Transverse colon (tissue), 4 donors: ENCODE results near the gene PIK3C2G. TPM values are rescaled to one million over a fixed set of nuclear protein-coding genes. Genes with fewer than 3 reads are reported as not detected.

Source experiments
- DNase-seq: peaks from one replicate; pipeline ENCODE4 v3.0.0-alpha.2; 2019
- H3K27ac ChIP-seq, 4 donors: fragments of 200-600 bp; sonication (generic); 2 replicates each; pipeline ENCODE4 v1.5.1; 2016 to 2018; ENCODE audit warnings: inconsistent platforms in 4 of 4
- H3K27me3 ChIP-seq: fragments of 200-600 bp; sonication (generic); 2 replicates; pipeline ENCODE4 v1.5.1; 2017; ENCODE audit warnings: inconsistent platforms
- H3K36me3 ChIP-seq, 4 donors: fragments of 200-600 bp; sonication (generic); 2 replicates each; pipeline ENCODE4 v1.5.1; 2017 to 2019; ENCODE audit warnings: inconsistent platforms in 4 of 4
- H3K4me1 ChIP-seq, 4 donors: fragments of 200-600 bp; sonication (generic); 2 replicates each; pipeline ENCODE4 v1.5.1; 2017 to 2020; ENCODE audit warnings: inconsistent platforms in 4 of 4
- H3K4me3 ChIP-seq, 4 donors: fragments of 200-600 bp; sonication (generic); 1 replicate in 1 of 4; 2 replicates in 3 of 4; pipeline versions ENCODE4 v1.5.1 to v1.6.1; 2017 to 2019; ENCODE audit warnings: inconsistent platforms in 4 of 4
- H3K9me3 ChIP-seq, 2 donors: fragments of 200-600 bp; sonication (generic); 2 replicates each; pipeline ENCODE4 v1.5.1; 2017 to 2019; ENCODE audit warnings: inconsistent platforms in 2 of 2
- EP300 ChIP-seq: sonication (generic); formaldehyde crosslinking; IDR thresholded peaks from one replicate; pipeline ENCODE4 v1.6.1; 2017; ENCODE audit warnings: antibody characterized with exemption, low read depth
- POLR2A ChIP-seq: fragments of 450-650 bp; IDR thresholded peaks from one replicate; pipeline ENCODE4 v1.6.1; 2016; ENCODE audit warnings: antibody characterized with exemption, mild to moderate bottlenecking, moderate library complexity
- POLR2AphosphoS5 ChIP-seq, 3 donors: sonication (generic); formaldehyde crosslinking; IDR thresholded peaks; one replicate each; pipeline ENCODE4 v1.6.1; 2016; ENCODE audit warnings: antibody characterized with exemption in 3 of 3
- WGBS, 2 donors: methylation state at CpG; one replicate each; pipeline ENCODE4 v1.1.5; 2018; ENCODE audit warnings: low coverage in 1 of 2; 5-methylcytosine and 5-hydroxymethylcytosine counted together
- in situ Hi-C, 4 donors: fragments of 200-750 bp; cut with MboI; loops; one replicate each; pipeline versions ENCODE4 v1.15.0 to v1.15.1; 2017; ENCODE audit warnings: low sequenced_read_pairs in 3 of 4, low pct_ligation_motif_present in 1 of 4, low pct_unique_long_range_greater_than_20kb in 1 of 4
- intact Hi-C: fragments of 100-400 bp; cut with DNase I; formaldehyde crosslinking; loops from one replicate; pipeline ENCODE4 v1.15.1; 2023; ENCODE audit warnings: low total_unique reads
- total RNA-seq, 4 donors: library from RNA; depleted of rRNA; stranded (reverse); fragments of >200 nt; gene quantifications; one replicate each; pipeline ENCODE4 v1.1.0, GENCODE V29; 2016
- TF ChIP-seq, protein P1 (sequence below), 5 experiments: fragments of 200-600 bp in 3 of 5; fragments of 450-650 bp in 2 of 5; sonication (generic) in 3 of 5; IDR thresholded peaks; 1 replicate in 2 of 5; 2 replicates in 3 of 5; pipeline ENCODE4 v1.5.1; 2016 to 2017; ENCODE audit warnings: antibody characterized with exemption in 5 of 5, inconsistent platforms in 3 of 5, mild to moderate bottlenecking in 2 of 5, moderate library complexity in 1 of 5

PIK3C2G gene
- total RNA-seq, 4 donors from 2014 or later = 0.32 to 2.7 (median 1.1) TPM

DNA sequence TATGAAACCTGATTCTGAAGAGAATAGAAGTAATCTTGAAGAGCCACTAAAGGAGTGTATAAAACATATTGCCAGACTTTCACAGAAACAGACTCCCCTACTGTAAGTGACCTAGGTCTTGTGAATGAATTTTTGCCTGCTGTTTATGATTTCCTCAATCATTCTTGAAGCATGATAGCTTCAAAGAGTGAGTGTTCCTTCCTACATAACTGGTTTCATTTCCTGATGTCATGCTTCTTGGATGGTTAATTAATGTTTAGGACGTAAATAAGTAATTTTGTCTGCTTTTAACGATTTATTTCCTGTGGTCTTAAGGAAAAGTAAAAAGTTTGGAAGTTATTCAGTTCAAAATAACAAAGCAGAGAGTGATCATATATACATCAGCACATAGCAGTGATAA is 129.8 kb downstream of the PIK3C2G start:
- Histone ChIP-seq H3K27me3 (no peaks in the 10 kb centered on the region), H3K9me3 (no peaks in the 10 kb centered on the region), H3K27ac (no peak overlapping the region), H3K4me1 (no peaks in the 10 kb centered on the region), H3K36me3 (no peaks in the 10 kb centered on the region), H3K4me3 (no peak overlapping the region)
- in situ Hi-C loops (no loop called here), intact Hi-C loops (no loop called here)
- no peak for DNase-seq
- 29 to 32% methylated on average over 2 of the region's 2 CpGs for WGBS, 2 donors
- TF ChIP-seq POLR2AphosphoS5 (IDR thresholded peaks at IDR 0.05) (no peak), EP300 (no peak), POLR2A (no peak)
- TF ChIP-seq, protein P1, sequence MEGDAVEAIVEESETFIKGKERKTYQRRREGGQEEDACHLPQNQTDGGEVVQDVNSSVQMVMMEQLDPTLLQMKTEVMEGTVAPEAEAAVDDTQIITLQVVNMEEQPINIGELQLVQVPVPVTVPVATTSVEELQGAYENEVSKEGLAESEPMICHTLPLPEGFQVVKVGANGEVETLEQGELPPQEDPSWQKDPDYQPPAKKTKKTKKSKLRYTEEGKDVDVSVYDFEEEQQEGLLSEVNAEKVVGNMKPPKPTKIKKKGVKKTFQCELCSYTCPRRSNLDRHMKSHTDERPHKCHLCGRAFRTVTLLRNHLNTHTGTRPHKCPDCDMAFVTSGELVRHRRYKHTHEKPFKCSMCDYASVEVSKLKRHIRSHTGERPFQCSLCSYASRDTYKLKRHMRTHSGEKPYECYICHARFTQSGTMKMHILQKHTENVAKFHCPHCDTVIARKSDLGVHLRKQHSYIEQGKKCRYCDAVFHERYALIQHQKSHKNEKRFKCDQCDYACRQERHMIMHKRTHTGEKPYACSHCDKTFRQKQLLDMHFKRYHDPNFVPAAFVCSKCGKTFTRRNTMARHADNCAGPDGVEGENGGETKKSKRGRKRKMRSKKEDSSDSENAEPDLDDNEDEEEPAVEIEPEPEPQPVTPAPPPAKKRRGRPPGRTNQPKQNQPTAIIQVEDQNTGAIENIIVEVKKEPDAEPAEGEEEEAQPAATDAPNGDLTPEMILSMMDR (IDR thresholded peaks at IDR 0.05) = no peak

DNA sequence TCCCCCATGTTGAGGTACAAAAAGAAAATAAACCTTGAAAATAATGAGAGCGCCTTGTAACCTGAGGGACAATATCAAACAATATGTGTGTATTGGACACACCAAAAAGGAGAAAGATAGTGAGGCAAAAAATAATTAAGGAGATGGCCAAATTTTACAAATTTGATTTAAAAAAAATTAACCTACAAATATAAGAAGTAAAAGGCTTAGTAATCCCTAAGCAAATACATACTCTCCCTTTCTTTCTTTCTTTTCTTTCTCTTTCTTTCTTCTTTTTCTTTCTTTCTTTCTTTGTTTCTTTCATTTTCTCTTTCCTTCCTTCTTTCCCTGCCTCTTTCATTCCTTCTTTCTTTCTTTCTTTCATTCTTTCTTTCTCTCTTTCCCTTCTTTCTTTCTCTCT is 133.4 kb downstream of the PIK3C2G start:
- intact Hi-C loops = no loop called here
- no peak overlapping the region for H3K4me3 ChIP-seq
- no peak for DNase-seq
- TF ChIP-seq POLR2AphosphoS5 (IDR thresholded peaks at IDR 0.05) = no peak
- no peak for TF ChIP-seq EP300
- TF ChIP-seq POLR2A = no peak
- TF ChIP-seq, protein P1 (IDR thresholded peaks at IDR 0.05) = no peak
- no peaks in the 10 kb centered on the region for H3K9me3 ChIP-seq
- H3K27ac ChIP-seq = no peak overlapping the region
- in situ Hi-C loops = no loop called here
- no peaks in the 10 kb centered on the region for H3K27me3 ChIP-seq
- no peaks in the 10 kb centered on the region for H3K36me3 ChIP-seq
- no peaks in the 10 kb centered on the region for H3K4me1 ChIP-seq
- 100% methylated on average over 1 of the region's 1 CpG for WGBS, 2 donors

DNA sequence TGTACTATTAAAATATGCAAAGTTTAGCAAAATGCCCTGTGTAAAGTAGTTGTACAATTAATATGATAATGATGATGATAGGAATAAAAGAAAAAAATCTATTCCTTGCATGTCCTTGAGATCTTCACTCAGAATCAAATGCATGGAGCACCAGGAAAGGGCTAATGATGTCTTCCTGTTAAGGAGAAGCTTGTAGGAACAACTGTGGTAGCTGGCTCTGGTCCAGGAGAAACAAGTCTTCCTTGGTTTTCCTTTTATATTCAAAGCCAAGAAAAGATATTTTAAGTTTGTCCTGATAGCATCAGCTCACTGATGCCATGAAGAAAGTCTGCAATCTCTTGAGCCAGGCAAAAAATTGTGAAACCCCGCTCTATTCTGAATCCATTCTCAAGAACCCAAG is 138.9 kb downstream of the PIK3C2G start:
- WGBS, 2 donors = 83 to 90% methylated on average over 1 of the region's 1 CpG
- TF ChIP-seq EP300 (no peak), POLR2A (no peak), POLR2AphosphoS5 (IDR thresholded peaks at IDR 0.05) (no peak)
- TF ChIP-seq, protein P1 (IDR thresholded peaks at IDR 0.05) = no peak
- in situ Hi-C loops = no loop called here

DNA sequence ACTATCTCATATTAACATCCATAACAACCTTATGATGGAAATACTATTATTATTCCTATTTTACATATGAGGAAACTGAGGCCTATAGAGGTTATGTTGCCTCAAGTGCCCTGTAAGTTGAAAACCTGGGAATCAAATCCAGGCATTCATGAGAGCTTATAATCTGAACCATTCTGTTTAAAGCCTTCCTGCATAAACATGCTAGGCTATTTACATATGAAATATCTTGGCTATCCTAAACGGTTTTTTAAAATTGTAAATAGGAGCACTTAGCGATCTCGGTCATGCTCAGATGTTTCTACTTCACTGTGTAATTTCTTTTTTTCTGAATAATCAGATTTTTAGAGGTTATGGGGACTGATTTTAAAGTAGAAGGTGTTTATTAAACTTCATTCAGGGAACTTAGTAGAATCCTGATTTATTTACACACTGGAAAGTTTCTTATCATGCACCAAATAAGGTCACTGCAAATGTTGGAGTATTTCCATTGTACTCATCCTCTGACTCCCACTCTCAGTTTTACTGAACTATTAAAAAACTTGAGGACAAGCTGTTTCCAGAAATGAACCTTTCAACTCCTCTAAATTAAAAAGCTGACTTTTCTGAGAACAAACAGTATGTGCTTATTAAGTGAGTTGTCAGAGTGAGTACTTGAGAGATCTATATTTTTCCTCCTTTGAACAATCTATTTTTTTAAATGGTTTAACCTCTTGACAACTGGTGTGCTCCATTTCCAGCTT is 141.7 kb downstream of the PIK3C2G start:
- intact Hi-C loops = no loop called here
- peak overlapping the region in 1 of 4 donors; percentile 9 for H3K27ac ChIP-seq
- TF ChIP-seq, protein P1 (IDR thresholded peaks at IDR 0.05) = no peak
- no peak for TF ChIP-seq EP300
- no peak for TF ChIP-seq POLR2A
- H3K36me3 ChIP-seq = no peaks in the 10 kb centered on the region
- H3K4me3 ChIP-seq = no peak overlapping the region
- no peaks in the 10 kb centered on the region for H3K27me3 ChIP-seq
- no peaks in the 10 kb centered on the region for H3K9me3 ChIP-seq
- no peak for DNase-seq
- no peaks in the 10 kb centered on the region for H3K4me1 ChIP-seq
- 72 to 74% methylated on average over 3 of the region's 3 CpGs for WGBS, 2 donors
- in situ Hi-C loops = no loop called here

More for the DNA sequence above, 138.9 kb downstream of the PIK3C2G start:
- Histone ChIP-seq H3K36me3 (no peaks in the 10 kb centered on the region), H3K27ac (no peak overlapping the region), H3K4me1 (no peaks in the 10 kb centered on the region), H3K27me3 (no peaks in the 10 kb centered on the region), H3K4me3 (no peak overlapping the region), H3K9me3 (no peaks in the 10 kb centered on the region)
- intact Hi-C loops = no loop called here
- DNase-seq = no peak
